ENCODE results near the gene GABRP.

The GABRP gene

DNA sequence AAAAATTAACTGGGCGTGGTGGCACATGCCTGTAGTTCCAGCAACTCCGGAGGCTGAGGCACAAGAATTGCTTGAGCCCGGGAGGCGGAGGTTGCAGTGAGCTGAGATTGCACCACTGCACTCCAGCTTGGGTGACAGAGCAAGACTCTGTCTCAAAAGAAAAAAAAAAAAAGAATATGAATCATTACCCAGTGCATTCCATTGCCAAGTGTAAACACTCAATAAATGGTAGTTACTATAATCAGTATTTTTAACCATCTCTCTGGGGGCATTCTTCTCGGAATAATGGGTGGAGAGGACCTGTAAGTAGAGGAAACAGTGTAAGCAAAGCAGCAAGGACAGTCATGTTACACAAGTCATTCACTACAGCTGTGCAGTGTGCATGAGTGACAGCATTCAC, 64.5 kb downstream of the GABRP start:
- Histone ChIP-seq H3K4me1 (ENCODE audit: control insufficient read depth, insufficient read depth, low read length, poor library complexity, severe bottlenecking) (no peaks in the 10 kb centered on the region), H3K27ac (ENCODE audit: insufficient read depth, low read length, poor library complexity, severe bottlenecking) (no peak overlapping the region), H3K27me3 (replicated peaks; ENCODE audit: control insufficient read depth, insufficient read depth, low read length, poor library complexity, severe bottlenecking) (no peaks in the 10 kb centered on the region), H3K4me3 (ENCODE audit: insufficient read depth, low read depth, low read length, poor library complexity, severe bottlenecking) (no peak overlapping the region), H3K36me3 (ENCODE audit: control insufficient read depth, insufficient read depth, low read length) (no peaks in the 10 kb centered on the region), H3K9me3 (ENCODE audit: control insufficient read depth, low read length) (no peaks in the 10 kb centered on the region)
- no peak for DNase-seq

DNA sequence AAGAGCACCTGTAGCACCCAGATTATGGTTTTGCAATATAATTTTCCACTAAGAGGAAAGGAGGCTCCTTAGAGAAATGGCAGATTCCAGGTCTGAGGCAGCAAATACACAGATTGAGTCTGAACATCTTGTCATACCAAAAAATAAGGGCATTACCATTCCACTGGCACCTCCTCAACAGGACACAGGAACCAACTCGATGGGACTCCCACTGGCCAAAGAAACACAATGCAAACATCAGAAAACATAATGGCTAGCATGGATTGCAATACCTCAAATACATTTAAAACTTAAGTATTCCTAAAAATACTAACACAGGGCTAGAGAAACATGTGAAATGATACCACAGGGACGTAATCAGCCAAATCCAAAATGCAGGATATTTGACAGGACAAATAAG, 65.8 kb downstream of the GABRP start:
- Histone ChIP-seq H3K27ac (ENCODE audit: insufficient read depth, low read length, poor library complexity, severe bottlenecking) (no peak overlapping the region), H3K4me1 (ENCODE audit: control insufficient read depth, insufficient read depth, low read length, poor library complexity, severe bottlenecking) (no peaks in the 10 kb centered on the region), H3K9me3 (ENCODE audit: control insufficient read depth, low read length) (no peaks in the 10 kb centered on the region), H3K36me3 (ENCODE audit: control insufficient read depth, insufficient read depth, low read length) (no peaks in the 10 kb centered on the region), H3K27me3 (replicated peaks; ENCODE audit: control insufficient read depth, insufficient read depth, low read length, poor library complexity, severe bottlenecking) (no peaks in the 10 kb centered on the region), H3K4me3 (ENCODE audit: insufficient read depth, low read depth, low read length, poor library complexity, severe bottlenecking) (no peak overlapping the region)
- DNase-seq = no peak

DNA sequence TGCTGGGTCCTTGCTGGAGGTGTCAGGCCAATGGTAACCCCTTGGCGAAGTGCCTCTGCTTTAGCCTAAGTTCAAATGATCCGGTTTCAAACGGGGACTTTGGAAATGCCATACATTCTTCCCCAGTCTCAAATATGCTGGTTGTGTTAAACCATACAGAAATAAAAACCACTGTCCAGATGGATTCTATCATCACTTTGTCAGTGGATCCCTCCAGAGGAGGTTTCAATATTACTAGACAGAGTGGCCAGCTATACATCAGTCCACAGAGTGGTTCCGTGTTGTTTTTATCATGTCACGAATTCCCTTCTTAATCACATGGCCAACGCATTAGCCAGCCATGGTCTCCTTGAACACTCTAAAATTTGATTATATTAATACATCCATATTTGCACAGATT, 71.0 kb downstream of the GABRP start:
- Histone ChIP-seq H3K4me3 (ENCODE audit: insufficient read depth, low read depth, low read length, poor library complexity, severe bottlenecking) (no peak overlapping the region), H3K27me3 (replicated peaks; ENCODE audit: control insufficient read depth, insufficient read depth, low read length, poor library complexity, severe bottlenecking) (no peaks in the 10 kb centered on the region), H3K9me3 (ENCODE audit: control insufficient read depth, low read length) (no peaks in the 10 kb centered on the region), H3K36me3 (ENCODE audit: control insufficient read depth, insufficient read depth, low read length) (no peaks in the 10 kb centered on the region), H3K27ac (ENCODE audit: insufficient read depth, low read length, poor library complexity, severe bottlenecking) (no peak overlapping the region), H3K4me1 (ENCODE audit: control insufficient read depth, insufficient read depth, low read length, poor library complexity, severe bottlenecking) (no peaks in the 10 kb centered on the region)
- no peak for DNase-seq

GRCh38 chr5:170857066-170857465, 73.5 kb downstream of the GABRP start:
- no peak for DNase-seq
- Histone ChIP-seq H3K4me3 (ENCODE audit: insufficient read depth, low read depth, low read length, poor library complexity, severe bottlenecking) (no peak overlapping the region), H3K27me3 (replicated peaks; ENCODE audit: control insufficient read depth, insufficient read depth, low read length, poor library complexity, severe bottlenecking) (no peaks in the 10 kb centered on the region), H3K27ac (ENCODE audit: insufficient read depth, low read length, poor library complexity, severe bottlenecking) (no peak overlapping the region), H3K36me3 (ENCODE audit: control insufficient read depth, insufficient read depth, low read length) (no peaks in the 10 kb centered on the region), H3K9me3 (ENCODE audit: control insufficient read depth, low read length) (no peaks in the 10 kb centered on the region), H3K4me1 (ENCODE audit: control insufficient read depth, insufficient read depth, low read length, poor library complexity, severe bottlenecking) (no peaks in the 10 kb centered on the region)

DNA sequence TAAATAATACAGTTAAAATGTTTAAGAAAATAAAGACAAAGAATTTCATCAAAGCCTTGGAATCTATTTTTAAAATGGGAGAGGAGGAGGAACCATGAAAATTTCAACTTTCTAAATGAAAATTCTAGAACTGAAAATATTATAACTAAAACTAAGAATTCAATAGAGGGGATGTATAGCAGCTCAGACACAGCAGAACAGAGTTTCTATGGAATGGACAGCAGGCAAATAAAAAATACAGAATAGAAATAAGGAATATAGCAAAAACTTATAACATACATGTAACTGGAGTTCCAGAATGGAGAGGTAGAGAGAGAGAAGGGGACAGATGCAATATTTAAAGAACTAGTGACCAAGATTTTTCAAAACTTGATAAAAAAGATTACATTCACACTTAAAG, 76.9 kb downstream of the GABRP start:
- H3K9me3 ChIP-seq (ENCODE audit: control insufficient read depth, low read length) = no peaks in the 10 kb centered on the region
- no peaks in the 10 kb centered on the region for H3K4me1 ChIP-seq (ENCODE audit: control insufficient read depth, insufficient read depth, low read length, poor library complexity, severe bottlenecking)
- no peaks in the 10 kb centered on the region for H3K27me3 ChIP-seq (replicated peaks; ENCODE audit: control insufficient read depth, insufficient read depth, low read length, poor library complexity, severe bottlenecking)
- DNase-seq = no peak
- no peaks in the 10 kb centered on the region for H3K36me3 ChIP-seq (ENCODE audit: control insufficient read depth, insufficient read depth, low read length)
- no peak overlapping the region for H3K27ac ChIP-seq (ENCODE audit: insufficient read depth, low read length, poor library complexity, severe bottlenecking)
- H3K4me3 ChIP-seq (ENCODE audit: insufficient read depth, low read depth, low read length, poor library complexity, severe bottlenecking) = no peak overlapping the region

GRCh38 chr5:170860818-170861666, 77.5 kb downstream of the GABRP start:
- Histone ChIP-seq H3K36me3 (ENCODE audit: control insufficient read depth, insufficient read depth, low read length) (no peaks in the 10 kb centered on the region), H3K27ac (ENCODE audit: insufficient read depth, low read length, poor library complexity, severe bottlenecking) (no peak overlapping the region), H3K4me1 (ENCODE audit: control insufficient read depth, insufficient read depth, low read length, poor library complexity, severe bottlenecking) (no peaks in the 10 kb centered on the region), H3K4me3 (ENCODE audit: insufficient read depth, low read depth, low read length, poor library complexity, severe bottlenecking) (no peak overlapping the region), H3K9me3 (ENCODE audit: control insufficient read depth, low read length) (no peaks in the 10 kb centered on the region), H3K27me3 (replicated peaks; ENCODE audit: control insufficient read depth, insufficient read depth, low read length, poor library complexity, severe bottlenecking) (no peaks in the 10 kb centered on the region)
- DNase-seq = no peak

DNA sequence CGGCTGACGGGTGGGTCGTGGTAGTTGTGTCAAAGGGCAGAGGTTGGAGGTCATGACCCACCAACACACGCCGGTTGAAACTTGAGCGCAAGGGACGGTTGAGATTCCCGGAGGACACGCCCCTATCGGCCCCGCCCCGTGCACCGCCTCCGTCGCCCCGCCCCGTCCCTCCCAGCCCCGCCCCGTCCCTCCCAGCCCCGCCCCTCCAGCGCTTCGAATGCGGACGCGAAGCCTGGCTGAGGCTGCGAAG, 78.1 kb downstream of the GABRP start:
- H3K4me1 ChIP-seq (ENCODE audit: control insufficient read depth, insufficient read depth, low read length, poor library complexity, severe bottlenecking) = no peaks in the 10 kb centered on the region
- no peak overlapping the region for H3K27ac ChIP-seq (ENCODE audit: insufficient read depth, low read length, poor library complexity, severe bottlenecking)
- H3K9me3 ChIP-seq (ENCODE audit: control insufficient read depth, low read length) = no peaks in the 10 kb centered on the region
- no peaks in the 10 kb centered on the region for H3K36me3 ChIP-seq (ENCODE audit: control insufficient read depth, insufficient read depth, low read length)
- no peak for DNase-seq
- no peak overlapping the region for H3K4me3 ChIP-seq (ENCODE audit: insufficient read depth, low read depth, low read length, poor library complexity, severe bottlenecking)
- H3K27me3 ChIP-seq (replicated peaks; ENCODE audit: control insufficient read depth, insufficient read depth, low read length, poor library complexity, severe bottlenecking) = no peaks in the 10 kb centered on the region

- no peak within 1 kb of the TSS for H3K27ac ChIP-seq (ENCODE audit: insufficient read depth, low read length, poor library complexity, severe bottlenecking)
- H3K36me3 ChIP-seq (ENCODE audit: control insufficient read depth, insufficient read depth, low read length) = no peaks in the 10 kb centered on the region
- DNase-seq = no peak
- H3K27me3 ChIP-seq (replicated peaks; ENCODE audit: control insufficient read depth, insufficient read depth, low read length, poor library complexity, severe bottlenecking) = no peaks in the 10 kb centered on the region
- H3K4me1 ChIP-seq (ENCODE audit: control insufficient read depth, insufficient read depth, low read length, poor library complexity, severe bottlenecking) = no peaks in the 10 kb centered on the region
- H3K9me3 ChIP-seq (ENCODE audit: control insufficient read depth, low read length) = no peaks in the 10 kb centered on the region
- H3K4me3 ChIP-seq (ENCODE audit: insufficient read depth, low read depth, low read length, poor library complexity, severe bottlenecking) = no peak within 1 kb of the TSS
Observed at GRCh38 chr5:170861917-170862766, 78.6 kb downstream of the GABRP start, which contains the start of gene RANBP17. RANBP17 (plus strand) TSS chr5:170862018.

GRCh38 chr5:170863646-170864045, 80.1 kb downstream of the GABRP start:
- Histone ChIP-seq H3K4me1 (ENCODE audit: control insufficient read depth, insufficient read depth, low read length, poor library complexity, severe bottlenecking) (no peaks in the 10 kb centered on the region), H3K9me3 (ENCODE audit: control insufficient read depth, low read length) (no peaks in the 10 kb centered on the region), H3K27ac (ENCODE audit: insufficient read depth, low read length, poor library complexity, severe bottlenecking) (no peak overlapping the region), H3K36me3 (ENCODE audit: control insufficient read depth, insufficient read depth, low read length) (no peaks in the 10 kb centered on the region), H3K27me3 (replicated peaks; ENCODE audit: control insufficient read depth, insufficient read depth, low read length, poor library complexity, severe bottlenecking) (no peaks in the 10 kb centered on the region), H3K4me3 (ENCODE audit: insufficient read depth, low read depth, low read length, poor library complexity, severe bottlenecking) (no peak overlapping the region)
- DNase-seq = no peak
